Gastroesophageal sphincter (tissue), 4 donors: Measurements from ENCODE around the gene PCNX3. TPM values are rescaled to one million over a fixed set of nuclear protein-coding genes. Genes with fewer than 3 reads are reported as not detected.

Experiments used
- ATAC-seq: fragments of 150-250 bp; one replicate; pipeline ENCODE4 v1.9.1; 2016; ENCODE audit warnings: mild to moderate bottlenecking, moderate library complexity
- H3K27ac ChIP-seq, 4 donors: fragments of 200-600 bp; sonication (generic) in 3 of 4; 1 replicate in 3 of 4; 2 replicates in 1 of 4; pipeline ENCODE4 v1.5.1; 2016 to 2019
- H3K27me3 ChIP-seq: fragments of 200-600 bp; sonication (generic); one replicate; pipeline ENCODE4 v1.5.1; 2019
- H3K36me3 ChIP-seq, 2 donors: fragments of 200-600 bp; sonication (generic); one replicate each; pipeline ENCODE4 v1.5.1; 2019; ENCODE audit warnings: control low read depth in 1 of 2
- H3K4me1 ChIP-seq, 3 donors: fragments of 200-600 bp; sonication (generic); 1 replicate in 2 of 3; 2 replicates in 1 of 3; pipeline ENCODE4 v1.5.1; 2016 to 2019; ENCODE audit warnings: control low read depth in 2 of 3
- H3K4me3 ChIP-seq, 2 donors: fragments of 200-600 bp; sonication (generic); one replicate each; pipeline ENCODE4 v1.5.1; 2019; ENCODE audit warnings: mild to moderate bottlenecking in 1 of 2, moderate library complexity in 1 of 2
- H3K9me3 ChIP-seq, 3 donors: fragments of 200-600 bp; sonication (generic); one replicate each; pipeline ENCODE4 v1.5.1; 2017 to 2019; ENCODE audit warnings: control low read depth in 2 of 3
- CTCF ChIP-seq, 4 experiments: fragments of 200-600 bp in 2 of 4; fragments of 450-650 bp in 2 of 4; sonication (generic) in 1 of 4; IDR thresholded peaks; one replicate each; pipeline ENCODE4 v1.5.1; 2017 to 2019; ENCODE audit warnings: antibody characterized with exemption in 4 of 4, mild to moderate bottlenecking in 2 of 4, moderate library complexity in 2 of 4
- EP300 ChIP-seq: sonication (generic); formaldehyde crosslinking; IDR thresholded peaks from one replicate; pipeline ENCODE4 v1.6.1; 2017; ENCODE audit warnings: antibody characterized with exemption, mild to moderate bottlenecking
- POLR2A ChIP-seq, 2 donors: fragments of 450-650 bp; IDR thresholded peaks; one replicate each; pipeline ENCODE4 v1.6.1; 2017; ENCODE audit warnings: antibody characterized with exemption in 2 of 2, mild to moderate bottlenecking in 2 of 2, moderate library complexity in 1 of 2
- POLR2AphosphoS5 ChIP-seq: sonication (generic); formaldehyde crosslinking; IDR thresholded peaks from one replicate; pipeline ENCODE4 v1.6.1; 2017; ENCODE audit warnings: antibody characterized with exemption
- WGBS, 2 donors: methylation state at CpG; one replicate each; pipeline ENCODE4 v1.1.5; 2018; ENCODE audit warnings: low coverage in 1 of 2; 5-methylcytosine and 5-hydroxymethylcytosine counted together
- total RNA-seq, 4 donors: library from RNA; depleted of rRNA; stranded (reverse); fragments of >200 nt; gene quantifications; one replicate each; pipeline ENCODE4 v1.1.0, GENCODE V29; 2016

The PCNX3 gene
- total RNA-seq, 4 donors from 2014 or later = 15.9 to 40.1 (median 19.3) TPM

- H3K27ac ChIP-seq = no peak overlapping the region
- peaks cover 0 to 10% (median 0%) of the 10 kb centered on the region in 3 donors for H3K4me1 ChIP-seq
- no peaks in the 10 kb centered on the region for H3K27me3 ChIP-seq
- TF ChIP-seq CTCF (IDR thresholded peaks at IDR 0.05) (no peak), POLR2A (IDR thresholded peaks at IDR 0.05) (no peak), EP300 (no peak), POLR2AphosphoS5 (no peak)
- H3K9me3 ChIP-seq = no peaks in the 10 kb centered on the region
- no peak overlapping the region for H3K4me3 ChIP-seq
- peaks cover 0 to 100% of the 10 kb centered on the region in 2 donors for H3K36me3 ChIP-seq
- no peak for ATAC-seq
- WGBS, 2 donors = 70% methylated on average over 4 of the region's 30 CpGs; no CpG with 5 or more reads in 1 of the 2 donors
Measured at GRCh38 chr11:65624931-65625627, 9.5 kb downstream of the PCNX3 start.

DNA sequence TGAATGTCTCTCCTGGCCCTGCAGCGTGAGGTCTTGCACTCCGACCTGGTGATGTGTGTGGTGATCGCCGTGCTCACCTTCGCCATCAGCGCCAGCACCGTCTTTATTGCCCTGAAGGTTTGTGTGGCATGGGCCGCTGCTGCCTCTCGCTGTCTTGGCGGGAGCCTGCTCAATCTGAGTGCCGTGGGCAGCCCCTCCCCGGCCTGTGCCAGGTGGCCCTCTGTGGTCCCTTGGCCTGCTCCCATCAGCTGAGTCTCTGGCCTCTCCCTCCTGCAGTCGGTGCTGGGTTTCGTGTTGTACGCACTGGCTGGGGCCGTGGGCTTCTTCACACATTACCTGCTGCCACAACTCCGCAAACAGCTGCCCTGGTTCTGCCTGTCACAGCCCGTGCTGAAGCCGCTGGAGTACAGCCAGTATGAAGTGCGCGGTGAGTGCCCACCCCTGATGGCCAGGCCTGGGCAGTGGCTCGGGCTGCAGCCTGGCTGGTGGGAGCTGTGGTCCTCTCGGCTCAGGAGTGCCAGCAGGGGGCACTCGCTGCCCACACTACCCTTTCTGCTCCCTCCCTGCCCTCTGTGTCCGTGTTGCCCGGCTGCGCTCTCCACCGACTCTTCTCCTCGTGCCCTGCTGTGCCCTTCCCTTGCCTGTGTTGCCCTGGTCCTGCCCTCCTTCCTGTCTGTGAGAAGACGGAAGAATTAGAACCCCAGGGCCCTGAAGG is 10.2 kb downstream of the PCNX3 start:
- H3K27ac ChIP-seq = peak overlapping the region in 1 of 4 donors; percentile 22
- peak; percentile 70 for ATAC-seq
- peaks cover 0 to 100% of the 10 kb centered on the region in 2 donors for H3K36me3 ChIP-seq

GRCh38 chr11:65627202-65627601 is 11.6 kb downstream of the PCNX3 start:
- no peak overlapping the region for H3K4me3 ChIP-seq
- no peak for ATAC-seq
- no peak overlapping the region for H3K27ac ChIP-seq
- H3K4me1 ChIP-seq = peaks cover 0 to 10% (median 0%) of the 10 kb centered on the region in 3 donors
- no peaks in the 10 kb centered on the region for H3K9me3 ChIP-seq
- WGBS, 2 donors = 96% methylated on average over 8 of the region's 13 CpGs; no CpG with 5 or more reads in 1 of the 2 donors
- TF ChIP-seq EP300 (no peak), CTCF (IDR thresholded peaks at IDR 0.05) (no peak), POLR2A (IDR thresholded peaks at IDR 0.05) (no peak), POLR2AphosphoS5 (no peak)
- H3K36me3 ChIP-seq = peaks cover 0 to 100% of the 10 kb centered on the region in 2 donors
- H3K27me3 ChIP-seq = no peaks in the 10 kb centered on the region

More for the DNA sequence above, 10.2 kb downstream of the PCNX3 start:
- Histone ChIP-seq H3K4me1 (peaks cover 0 to 10% (median 0%) of the 10 kb centered on the region in 3 donors), H3K4me3 (no peak overlapping the region), H3K27me3 (no peaks in the 10 kb centered on the region), H3K9me3 (no peaks in the 10 kb centered on the region)
- 20 to 39% methylated on average over 1 to 3 of the region's 30 CpGs for whole genome bisulfite sequencing, 2 donors
- no peak for TF ChIP-seq POLR2A (IDR thresholded peaks at IDR 0.05)
- TF ChIP-seq EP300 = no peak
- TF ChIP-seq CTCF (IDR thresholded peaks at IDR 0.05) = peak in 3 of 4 experiments; percentile 53 to 77 (median 62)
- TF ChIP-seq POLR2AphosphoS5 = no peak

DNA sequence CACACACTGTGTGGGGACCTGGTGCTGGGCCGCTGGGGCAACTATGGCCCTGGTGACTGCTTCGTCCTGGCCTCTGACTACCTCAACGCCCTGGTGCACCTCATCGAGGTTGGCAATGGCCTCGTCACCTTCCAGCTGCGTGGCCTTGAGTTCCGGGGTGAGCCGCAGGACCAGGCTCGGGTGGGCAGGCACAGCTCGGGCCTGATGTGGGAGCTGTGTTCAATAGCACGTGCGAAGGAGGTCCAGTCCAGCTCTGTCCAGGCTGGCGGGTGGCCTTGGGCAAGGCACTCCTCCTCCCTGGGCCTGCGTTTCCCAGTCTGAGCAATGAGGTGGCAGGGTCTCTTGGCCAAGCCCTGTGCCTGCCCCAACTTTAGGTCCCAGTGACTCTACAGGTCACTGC is 14.0 kb downstream of the PCNX3 start:
- no peaks in the 10 kb centered on the region for H3K27me3 ChIP-seq
- TF ChIP-seq POLR2AphosphoS5 = no peak
- TF ChIP-seq POLR2A (IDR thresholded peaks at IDR 0.05) = no peak
- TF ChIP-seq EP300 = no peak
- no peak for TF ChIP-seq CTCF (IDR thresholded peaks at IDR 0.05)
- ATAC-seq = no peak
- 88% methylated on average over 3 of the region's 14 CpGs; no CpG with 5 or more reads in 1 of the 2 donors for WGBS, 2 donors
- H3K36me3 ChIP-seq = peaks cover 0 to 100% of the 10 kb centered on the region in 2 donors
- H3K4me1 ChIP-seq = peaks cover 0 to 10% (median 0%) of the 10 kb centered on the region in 3 donors
- H3K27ac ChIP-seq = no peak overlapping the region
- H3K9me3 ChIP-seq = no peaks in the 10 kb centered on the region
- no peak overlapping the region for H3K4me3 ChIP-seq
